H1 (cell line): Measurements from ENCODE around the gene TLR8. TPM values are rescaled to one million over a fixed set of nuclear protein-coding genes. Genes with fewer than 3 reads are reported as not detected.

ENCODE experiments used
- CTCF ChIA-PET: fragments of 300-600 bp; sonication (Branson Sonifier 250); formaldehyde crosslinking; loops from one replicate; lab custom pipeline; 2021; ENCODE audit not compliant: partially characterized antibody; lab: Charles Lee
- POLR2A ChIA-PET: fragments of 300-600 bp; sonication (Branson Sonifier 250); formaldehyde crosslinking; loops from one replicate; lab custom pipeline; 2021; ENCODE audit warnings: inconsistent platforms; ENCODE audit not compliant: partially characterized antibody; lab: Charles Lee
- DNase-seq, 2 experiments: peaks; one replicate each; pipeline versions ENCODE4 v3.0.0 to v3.0.0-alpha.2; 2010 to 2022; ENCODE audit warnings: low spot score in 2 of 2, low read depth in 1 of 2, mixed read lengths in 1 of 2
- FAIRE-seq: peaks from 2 replicates; lab custom pipeline; 2011; peaks lifted over from hg19 to GRCh38; lab: Jason Lieb, UNC
- H2AFZ ChIP-seq: 2 replicates; pipeline ENCODE4 v1.8.1; 2012; ENCODE audit warnings: low read length, inconsistent platforms
- H2AK5ac ChIP-seq: 2 replicates; pipeline ENCODE4 v1.6.1; 2013; ENCODE audit warnings: low read depth, low read length
- H2BK120ac ChIP-seq: replicated peaks from 2 replicates; pipeline ENCODE3; 2013; ENCODE audit warnings: low read depth, low read length, inconsistent platforms
- H2BK12ac ChIP-seq: 2 replicates; pipeline ENCODE4 v1.6.1; 2013; ENCODE audit warnings: low read depth, low read length
- H2BK15ac ChIP-seq: 2 replicates; pipeline ENCODE4 v1.6.1; 2013; ENCODE audit warnings: low read length
- H2BK20ac ChIP-seq: 2 replicates; pipeline ENCODE4 v1.6.1; 2013; ENCODE audit warnings: low read length
- H2BK5ac ChIP-seq: 2 replicates; pipeline ENCODE4 v1.6.1; 2013; ENCODE audit warnings: low read depth, low read length
- H3K14ac ChIP-seq: 2 replicates; pipeline ENCODE4 v1.6.1; 2013; ENCODE audit warnings: inconsistent platforms; ENCODE audit not compliant: insufficient read length
- H3K18ac ChIP-seq: 2 replicates; pipeline ENCODE4 v1.6.1; 2013; ENCODE audit warnings: low read length; ENCODE audit errors: extremely low read depth
- H3K23ac ChIP-seq: 2 replicates; pipeline ENCODE4 v1.6.1; 2013; ENCODE audit warnings: inconsistent platforms; ENCODE audit not compliant: insufficient read length
- H3K23me2 ChIP-seq: 2 replicates; pipeline ENCODE4 v1.6.1; 2013; ENCODE audit warnings: low read depth, low read length
- H3K27ac ChIP-seq: 2 replicates; pipeline ENCODE4 v1.6.1; 2011; ENCODE audit warnings: low read depth, low read length, inconsistent platforms
- H3K27me3 ChIP-seq, 4 experiments: replicated peaks in 1 of 4; 1 replicate in 1 of 4; 2 replicates in 3 of 4; pipeline versions ENCODE4 v1.6.1 to v1.8.1; 2011 to 2013; ENCODE audit warnings: low read length in 3 of 4, mild to moderate bottlenecking in 3 of 4, inconsistent platforms in 2 of 4, mixed read lengths in 2 of 4, moderate library complexity in 1 of 4; ENCODE audit not compliant: control insufficient read depth in 3 of 4, insufficient read depth in 3 of 4; ENCODE audit errors: extremely low read depth in 1 of 4
- H3K36me3 ChIP-seq, 4 experiments: 2 replicates each; pipeline versions ENCODE4 v1.6.1 to v1.8.1; 2011 to 2013; ENCODE audit warnings: mild to moderate bottlenecking in 4 of 4, low read length in 3 of 4, moderate library complexity in 2 of 4, control low read depth in 1 of 4, inconsistent platforms in 1 of 4; ENCODE audit not compliant: insufficient read depth in 4 of 4, control insufficient read depth in 2 of 4
- H3K4ac ChIP-seq: replicated peaks from 2 replicates; pipeline ENCODE3; 2013; ENCODE audit warnings: low read length, low read depth, mixed read lengths, inconsistent platforms; ENCODE audit not compliant: insufficient read length
- H3K4me1 ChIP-seq, 4 experiments: replicated peaks in 1 of 4; 1 replicate in 1 of 4; 2 replicates in 3 of 4; pipeline versions ENCODE4 v1.6.1 to v1.8.1; 2011 to 2013; ENCODE audit warnings: low read length in 3 of 4, inconsistent platforms in 2 of 4, mixed read lengths in 1 of 4; ENCODE audit not compliant: insufficient read depth in 4 of 4, control insufficient read depth in 3 of 4
- H3K4me2 ChIP-seq, 2 experiments: 2 replicates each; pipeline versions ENCODE4 v1.6.1 to v1.8.1; 2011 to 2013; ENCODE audit warnings: low read depth in 2 of 2, low read length in 2 of 2, control low read depth in 1 of 2, inconsistent platforms in 1 of 2, mild to moderate bottlenecking in 1 of 2; ENCODE audit not compliant: insufficient read depth in 1 of 2
- H3K4me3 ChIP-seq, 4 experiments: fragments of 200-600, 300-600 bp in 1 of 4; sonication (generic), shearing (Covaris generic), sonication (Bioruptor Twin) in 1 of 4; 2 replicates each; pipeline versions ENCODE4 v1.5.1 to v1.8.1; 2011 to 2016; ENCODE audit warnings: low read length in 4 of 4, low read depth in 3 of 4, control low read depth in 2 of 4, inconsistent platforms in 2 of 4, mild to moderate bottlenecking in 2 of 4, mixed read lengths in 1 of 4, moderate library complexity in 1 of 4; ENCODE audit not compliant: insufficient read depth in 2 of 4; ENCODE audit errors: extremely low read depth in 1 of 4
- H3K56ac ChIP-seq: replicated peaks from 2 replicates; pipeline ENCODE3; 2013; ENCODE audit warnings: low read depth, mild to moderate bottlenecking, mixed read lengths, low read length, inconsistent platforms; ENCODE audit not compliant: insufficient read length
- H3K79me1 ChIP-seq: 2 replicates; pipeline ENCODE4 v1.6.1; 2013; ENCODE audit warnings: low read depth, low read length, control low read depth
- H3K79me2 ChIP-seq, 2 experiments: 2 replicates each; pipeline versions ENCODE4 v1.6.1 to v1.8.1; 2012 to 2013; ENCODE audit warnings: low read length in 2 of 2, mild to moderate bottlenecking in 2 of 2, inconsistent platforms in 1 of 2; ENCODE audit not compliant: insufficient read depth in 2 of 2, control insufficient read depth in 1 of 2
- H3K9ac ChIP-seq, 4 experiments: replicated peaks in 1 of 4; 1 replicate in 1 of 4; 2 replicates in 3 of 4; pipeline versions ENCODE4 v1.6.1 to v1.8.1; 2011 to 2013; ENCODE audit warnings: low read depth in 3 of 4, low read length in 3 of 4, control low read depth in 2 of 4, mild to moderate bottlenecking in 2 of 4, moderate library complexity in 2 of 4, inconsistent platforms in 1 of 4; ENCODE audit errors: extremely low read depth in 1 of 4
- H3K9me3 ChIP-seq, 2 experiments: 2 replicates each; pipeline versions ENCODE4 v1.6.1 to v1.8.1; 2012 to 2013; ENCODE audit warnings: mild to moderate bottlenecking in 2 of 2, moderate library complexity in 2 of 2, control low read depth in 1 of 2, inconsistent platforms in 1 of 2, low read depth in 1 of 2, low read length in 1 of 2, mixed read lengths in 1 of 2; ENCODE audit not compliant: insufficient read depth in 2 of 2
- H4K20me1 ChIP-seq, 2 experiments: replicated peaks in 1 of 2; 2 replicates each; pipeline versions ENCODE3 to v1.8.1; 2011 to 2013; ENCODE audit warnings: inconsistent platforms in 2 of 2, low read length in 2 of 2, mild to moderate bottlenecking in 1 of 2; ENCODE audit not compliant: insufficient read depth in 2 of 2, control insufficient read depth in 1 of 2
- H4K5ac ChIP-seq: 2 replicates; pipeline ENCODE4 v1.6.1; 2013; ENCODE audit warnings: low read length, low read depth, mixed read lengths, inconsistent platforms; ENCODE audit not compliant: insufficient read length
- H4K8ac ChIP-seq: 2 replicates; pipeline ENCODE4 v1.8.0; 2013; ENCODE audit warnings: mild to moderate bottlenecking, moderate library complexity, low read length, inconsistent platforms; ENCODE audit not compliant: insufficient read depth; ENCODE audit errors: extremely low read depth
- H4K91ac ChIP-seq: replicated peaks from 2 replicates; pipeline ENCODE3; 2013; ENCODE audit warnings: low read length, mixed read lengths, inconsistent platforms; ENCODE audit not compliant: insufficient read length
- ASH2L ChIP-seq: fragments of 200-600, 300-600 bp; sonication (generic); IDR thresholded peaks from one replicate; pipeline ENCODE4 v1.7.1; 2017; ENCODE audit warnings: low read length
- ATF2 ChIP-seq: IDR thresholded peaks from 2 replicates; pipeline ENCODE4 v1.6.1; 2012; ENCODE audit warnings: low read length, inconsistent platforms
- CBX5 ChIP-seq: fragments of 300-800, 300-1000 bp; sonication (generic); IDR thresholded peaks from 2 replicates; pipeline ENCODE4 v1.7.1; 2016; ENCODE audit warnings: antibody characterized with exemption, low read length, low read depth
- CHD2 ChIP-seq: IDR thresholded peaks from 2 replicates; pipeline ENCODE4 v1.6.1; 2012; ENCODE audit warnings: low read length, improper control_type of control experiment
- HDAC6 ChIP-seq: IDR thresholded peaks from one replicate; pipeline ENCODE4 v1.7.1; 2012; ENCODE audit warnings: low read depth, mild to moderate bottlenecking, inconsistent platforms, low read length, moderate library complexity
- KDM5A ChIP-seq: fragments of 200-600 bp; IDR thresholded peaks from 2 replicates; pipeline ENCODE4 v1.7.1; 2012; ENCODE audit warnings: mild to moderate bottlenecking, low read length, inconsistent platforms, mixed read lengths
- POLR2A ChIP-seq, 2 experiments: IDR thresholded peaks; 1 replicate in 1 of 2; 2 replicates in 1 of 2; pipeline ENCODE4 v1.6.1; 2011; ENCODE audit warnings: low read depth in 2 of 2, low read length in 2 of 2, mild to moderate bottlenecking in 2 of 2; ENCODE audit errors: control extremely low read depth in 1 of 2
- RAD21 ChIP-seq, 2 experiments: IDR thresholded peaks in 1 of 2; conservative IDR thresholded peaks in 1 of 2; 2 replicates each; pipeline ENCODE4 v1.6.1; 2011; ENCODE audit warnings: low read depth in 2 of 2, low read length in 2 of 2, improper control_type of control experiment in 1 of 2, inconsistent platforms in 1 of 2, mild to moderate bottlenecking in 1 of 2, moderate library complexity in 1 of 2
- RBBP5 ChIP-seq: IDR thresholded peaks from 2 replicates; pipeline ENCODE4 v1.7.1; 2012; ENCODE audit warnings: low read depth, mild to moderate bottlenecking, inconsistent platforms, low read length, moderate library complexity, borderline replicate concordance
- SIX5 ChIP-seq: IDR thresholded peaks from 2 replicates; pipeline ENCODE4 v1.6.1; 2011; ENCODE audit warnings: mild to moderate bottlenecking, low read depth, low read length
- SP2 ChIP-seq: IDR thresholded peaks from 2 replicates; pipeline ENCODE4 v1.6.1; 2012; ENCODE audit warnings: mild to moderate bottlenecking, low read length, inconsistent platforms
- TBP ChIP-seq: IDR thresholded peaks from 2 replicates; pipeline ENCODE4 v1.6.1; 2011; ENCODE audit warnings: low read depth, low read length, improper control_type of control experiment
- TEAD4 ChIP-seq: IDR thresholded peaks from 2 replicates; pipeline ENCODE4 v1.6.1; 2012; ENCODE audit warnings: low read depth, low read length, inconsistent platforms, mixed read lengths
- WGBS, 2 experiments: shearing (Covaris generic) in 1 of 2; methylation state at CpG; one replicate each; pipeline versions ENCODE4 v1.1.6 to v1.1.7; 2013 to 2015; ENCODE audit warnings: low lambda C conversion rate in 2 of 2, mixed read lengths in 2 of 2, inconsistent platforms in 1 of 2, low coverage in 1 of 2, missing lambda C conversion rate in 1 of 2; ENCODE audit not compliant: insufficient replicate concordance in 2 of 2, insufficient coverage in 1 of 2, insufficient read length in 1 of 2; ENCODE audit errors: extremely low coverage in 1 of 2, missing lambda C conversion rate in 1 of 2; 5-methylcytosine and 5-hydroxymethylcytosine counted together
- polyA plus RNA-seq, 7 experiments: library from polyadenylated mRNA; depleted of rRNA in 3 of 7; stranded (reverse) in 5 of 7; unstranded in 2 of 7; fragments of >200 nt in 5 of 7; fragments of 200-250 nt in 2 of 7; gene quantifications; 1 replicate in 5 of 7; 2 replicates in 1 of 7; 4 replicates in 1 of 7; pipeline versions ENCODE4 v1.2.1 to v1.2.3, GENCODE V29; 2011 to 2013; ENCODE audit warnings: missing spikeins in 2 of 7, mixed read lengths in 2 of 7
- total RNA-seq: library from RNA; stranded (reverse); fragmentation: NEBNext Ultra II Directional; extraction: Animal tissue kit (Norgen Biotek cat#: 25700); gene quantifications from 2 replicates; pipeline ENCODE4 v1.2.1, GENCODE V29; 2021
- TF ChIP-seq, protein P1 (sequence below): IDR thresholded peaks from 2 replicates; pipeline ENCODE4 v1.6.1; 2012; ENCODE audit warnings: inconsistent platforms

Gene TLR8
- total and polyA plus RNA-seq, 2 of the 8 experiments (the other 6 are each of a cell fraction or from before 2014, with no cell fraction given) = not detected

DNA sequence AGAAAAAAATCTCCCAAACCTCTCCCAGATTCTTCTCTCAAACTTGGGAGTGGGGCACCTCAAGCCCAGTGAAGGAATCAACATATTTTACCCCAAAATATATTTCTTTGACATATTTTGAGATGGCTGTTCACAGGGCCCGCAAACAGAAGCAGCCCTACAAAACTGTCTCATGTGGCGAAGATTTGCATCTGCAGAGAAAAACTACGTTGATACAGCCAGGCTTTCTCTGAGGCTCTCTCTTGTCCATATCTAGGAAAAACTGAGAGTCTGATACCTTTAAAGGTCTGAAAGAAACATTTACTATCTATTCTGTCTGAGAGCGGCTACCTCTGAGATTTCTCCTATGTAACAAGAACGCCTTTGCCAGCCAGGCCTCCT, 45.2 kb downstream of the TLR8 start:
- no peaks in the 10 kb centered on the region for H3K27me3 ChIP-seq
- no peaks in the 10 kb centered on the region for H3K23me2 ChIP-seq
- no peak overlapping the region for H4K91ac ChIP-seq
- H3K27ac ChIP-seq = no peak overlapping the region
- no peak for FAIRE-seq
- H3K9me3 ChIP-seq = no peaks in the 10 kb centered on the region
- H2BK12ac ChIP-seq = no peak overlapping the region
- no peak overlapping the region for H4K5ac ChIP-seq
- no peaks in the 10 kb centered on the region for H3K36me3 ChIP-seq
- H3K79me2 ChIP-seq = no peaks in the 10 kb centered on the region
- 98% methylated on average over 4 of the region's 5 CpGs; no CpG with 5 or more reads in 1 of the 2 experiments for WGBS, 2 experiments
- H3K4me2 ChIP-seq = no peak overlapping the region
- H3K9ac ChIP-seq = no peak overlapping the region
- H3K4me3 ChIP-seq = no peak overlapping the region
- H3K4me1 ChIP-seq = peaks cover 0 to 7% (median 3%) of the 10 kb centered on the region in 4 experiments; a peak in 4 of 7 replicates
- no peak overlapping the region for H3K4ac ChIP-seq
- CTCF ChIA-PET = interaction anchor here (0.7 to 1.8 kb wide), 7 partner anchors 14 to 555 kb away, joined by 3 to 6 read pairs (median 3); no protein-coding TSS in a partner anchor
- no peak overlapping the region for H2BK20ac ChIP-seq
- no peaks in the 10 kb centered on the region for H4K20me1 ChIP-seq
- H2BK120ac ChIP-seq = no peak overlapping the region
- no peak overlapping the region for H3K18ac ChIP-seq
- no peak for DNase-seq
- H2AFZ ChIP-seq = no peak overlapping the region
- no peak overlapping the region for H3K56ac ChIP-seq
- H3K23ac ChIP-seq = no peak overlapping the region
- H4K8ac ChIP-seq = no peak overlapping the region
- no peak overlapping the region for H2BK15ac ChIP-seq
- no peak overlapping the region for H2BK5ac ChIP-seq
- no peak overlapping the region for H2AK5ac ChIP-seq
- no peaks in the 10 kb centered on the region for H3K79me1 ChIP-seq
- POLR2A ChIA-PET = no interaction called here
- H3K14ac ChIP-seq = no peak overlapping the region
- TF ChIP-seq POLR2A (IDR thresholded peaks at IDR 0.05; ENCODE audit: control extremely low read depth in 1 of 2, low read depth in 2 of 2, low read length in 2 of 2) (no peak), CBX5 (no peak), SIX5 (no peak), HDAC6 (no peak), ATF2 (no peak), TEAD4 (no peak), CHD2 (no peak), TBP (no peak), ASH2L (no peak), SP2 (no peak), RAD21 (IDR thresholded peaks at IDR 0.05 in 1 of 2, conservative IDR thresholded peaks at IDR 0.05 in 1 of 2; ENCODE audit: low read depth in 2 of 2, low read length in 2 of 2) (no peak), RBBP5 (no peak), KDM5A (no peak)
- TF ChIP-seq, protein P1, sequence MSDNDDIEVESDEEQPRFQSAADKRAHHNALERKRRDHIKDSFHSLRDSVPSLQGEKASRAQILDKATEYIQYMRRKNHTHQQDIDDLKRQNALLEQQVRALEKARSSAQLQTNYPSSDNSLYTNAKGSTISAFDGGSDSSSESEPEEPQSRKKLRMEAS = no peak
